ENCODE results near the gene VKORC1. TPM values are rescaled to one million over a fixed set of nuclear protein-coding genes. Genes with fewer than 3 reads are reported as not detected.

Gene VKORC1
- polyA plus RNA-seq, 4 donors = 54.4 to 87.8 (median 80.6) TPM

GRCh38 chr16:31042866-31043265 is 51.7 kb downstream of the VKORC1 start:
- no peak overlapping the region for H3K4me3 ChIP-seq (ENCODE audit: low read depth in 1 of 3, low read length in 3 of 3)
- peaks cover 0 to 9% (median 0%) of the 10 kb centered on the region in 3 donors for H3K4me1 ChIP-seq (ENCODE audit: control insufficient read depth in 3 of 3, insufficient read depth in 2 of 3, low read depth in 1 of 3, low read length in 2 of 3)
- H3K9me3 ChIP-seq (ENCODE audit: control insufficient read depth in 2 of 2, insufficient read depth in 1 of 2, low read depth in 1 of 2, low read length in 1 of 2) = no peaks in the 10 kb centered on the region
- no peak for FAIRE-seq
- 90% methylated on average over 10 of the region's 10 CpGs for WGBS, 3 donors
- peak overlapping the region in 1 of 3 donors; percentile 9 for H3K27ac ChIP-seq (ENCODE audit: low read depth in 1 of 3, low read length in 2 of 3)
- H3K36me3 ChIP-seq (ENCODE audit: control insufficient read depth in 3 of 3, insufficient read depth in 2 of 3, low read depth in 1 of 3, low read length in 3 of 3) = peaks cover 19 to 35% (median 20%) of the 10 kb centered on the region in 3 donors
- H3K27me3 ChIP-seq (ENCODE audit: control insufficient read depth in 3 of 3, insufficient read depth in 3 of 3, low read length in 3 of 3) = no peaks in the 10 kb centered on the region
- DNase-seq = no peak

Other genes with a start within 250 kb of the VKORC1 start
- 10 to 100 TPM; 23.7 to 33.2 (median 30.5) TPM for gene BCL7C, start 200.7 kb downstream of the VKORC1 start, polyA plus RNA-seq
- 1 to 10 TPM in 2 of 4 donors, not detected in 2; 1.1 to 3.0 TPM for gene CTF1, start 198.2 kb downstream of the VKORC1 start, polyA plus RNA-seq
- gene FBXL19, start 171.2 kb downstream of the VKORC1 start, polyA plus RNA-seq = 10 to 100 TPM in 2 of 4 donors, 1 to 10 TPM in 2; 8.7 to 26.3 (median 13.4) TPM
- gene ORAI3, start 145.7 kb downstream of the VKORC1 start, polyA plus RNA-seq = 10 to 100 TPM in 2 of 4 donors, 1 to 10 TPM in 2; 6.2 to 38.1 (median 8.6) TPM
- gene SETD1A, start 137.0 kb downstream of the VKORC1 start, polyA plus RNA-seq = 10 to 100 TPM in 2 of 4 donors, 1 to 10 TPM in 2; 6.9 to 11.4 (median 9.0) TPM
- gene HSD3B7, start 109.6 kb downstream of the VKORC1 start, polyA plus RNA-seq = 10 to 100 TPM; 15.9 to 48.9 (median 23.2) TPM
- gene STX1B, start 84.2 kb downstream of the VKORC1 start, polyA plus RNA-seq = 1 to 10 TPM in 1 of 4 donors, under 1 TPM in 1, not detected in 2; 0.64 to 1.5 TPM
- gene STX4, start 61.2 kb downstream of the VKORC1 start, polyA plus RNA-seq = 100 to 1,000 TPM in 2 of 4 donors, 10 to 100 TPM in 2; 64.6 to 115 (median 91.5) TPM
- gene ZNF668, start 20.6 kb downstream of the VKORC1 start, polyA plus RNA-seq = 10 to 100 TPM in 2 of 4 donors, 1 to 10 TPM in 2; 5.4 to 12.2 (median 10.1) TPM
- gene ZNF646, start 20.4 kb downstream of the VKORC1 start, polyA plus RNA-seq = 10 to 100 TPM in 2 of 4 donors, 1 to 10 TPM in 2; 3.0 to 14.0 (median 7.3) TPM
- 1 to 10 TPM; 1.2 to 4.7 (median 1.7) TPM for gene PRSS53, start 5.9 kb downstream of the VKORC1 start, polyA plus RNA-seq
- 10 to 100 TPM; 23.8 to 30.5 (median 27.6) TPM for gene BCKDK, start 13.6 kb upstream of the VKORC1 start, polyA plus RNA-seq
- gene KAT8, start 22.9 kb upstream of the VKORC1 start, polyA plus RNA-seq = 10 to 100 TPM; 43.7 to 57.1 (median 44.0) TPM
- gene PRSS8, start 40.9 kb upstream of the VKORC1 start, polyA plus RNA-seq = 100 to 1,000 TPM; 220 to 393 (median 292) TPM
- gene PRSS36, start 55.3 kb upstream of the VKORC1 start, polyA plus RNA-seq = 10 to 100 TPM in 2 of 4 donors, 1 to 10 TPM in 2; 2.5 to 19.2 (median 8.1) TPM
- 100 to 1,000 TPM; 147 to 415 (median 209) TPM for gene FUS, start 85.3 kb upstream of the VKORC1 start, polyA plus RNA-seq
- 100 to 1,000 TPM in 3 of 4 donors, 10 to 100 TPM in 1; 47.1 to 247 (median 170) TPM for gene PYCARD, start 108.0 kb upstream of the VKORC1 start, polyA plus RNA-seq
- under 1 TPM; under 0.01 to 0.32 (median 0.13) TPM for gene TRIM72, start 119.3 kb upstream of the VKORC1 start, polyA plus RNA-seq
- under 1 TPM in 1 of 4 donors, not detected in 3; 0.32 TPM for gene PYDC1, start 122.3 kb upstream of the VKORC1 start, polyA plus RNA-seq
- gene ITGAM, start 165.2 kb upstream of the VKORC1 start, polyA plus RNA-seq = 1 to 10 TPM in 2 of 4 donors, under 1 TPM in 2; 0.22 to 4.3 (median 0.92) TPM

Data from small intestine (tissue), 7 donors.